ENCODE results near the gene CLCNKB. TPM values are rescaled to one million over a fixed set of nuclear protein-coding genes. Genes with fewer than 3 reads are reported as not detected.
A peak's percentile ranks its signal among the peaks of the same experiment; 100 is the strongest.

The CLCNKB gene
- total RNA-seq, 1 experiment from 2014 or later, result not detected

- BruUV-seq (replicated peaks), result no TSS peak
- H3K27me3 ChIP-seq (ENCODE audit: control insufficient read depth, insufficient read depth, low read length), result no peaks in the 10 kb centered on the region
- POLR2A ChIA-PET, result no interaction called here
- intact Hi-C loops (cut with micrococcal nuclease; ENCODE audit: unreplicated experiment) (no loop called here), in situ Hi-C loops (cut with HindIII; ENCODE audit: low pct_unique_long_range_greater_than_20kb, low sequenced_read_pairs) (no loop called here)
- H3K4me1 ChIP-seq (ENCODE audit: control insufficient read depth, insufficient read depth, low read length), result no peaks in the 10 kb centered on the region
- peak; percentile 26; the same call in 1 of the 2 replicates for ATAC-seq
- no peaks in the 10 kb centered on the region for H3K36me3 ChIP-seq (ENCODE audit: control insufficient read depth, insufficient read depth, low read length)
- no peaks in the 10 kb centered on the region for H3K9me3 ChIP-seq (ENCODE audit: control insufficient read depth, insufficient read depth, low read depth, low read length)
- TF ChIP-seq SIN3A (IDR thresholded peaks at IDR 0.05; ENCODE audit: borderline replicate concordance, insufficient read depth, low read depth, low read length), result no peak
- no peak for TF ChIP-seq TCF7L2 (IDR thresholded peaks at IDR 0.05; ENCODE audit: low read depth, low read length)
- TF ChIP-seq REST (IDR thresholded peaks at IDR 0.05; ENCODE audit: insufficient read depth in 1 of 2, low read depth in 2 of 2, low read length in 1 of 2), result no peak
- no peak for TF ChIP-seq POLR2AphosphoS5 (IDR thresholded peaks at IDR 0.05; ENCODE audit: low read depth, low read length)
- no peak for TF ChIP-seq CTCF (IDR thresholded peaks at IDR 0.05)
- DNase-seq (ENCODE audit: low read depth, low spot score), result no peak
- CTCF ChIA-PET, result interaction anchor here (0.6 to 0.7 kb wide), 2 partner anchors 10 to 38 kb away, joined by 3 to 4 read pairs; no protein-coding TSS in a partner anchor
- H3K4me3 ChIP-seq (ENCODE audit: low read depth in 2 of 2, low read length in 2 of 2), result no peak overlapping the region
- H3K27ac ChIP-seq (ENCODE audit: low read length), result no peak overlapping the region
Measured at GRCh38 chr1:16006552-16007485, 36.8 kb upstream of the CLCNKB start.

GRCh38 chr1:16007671-16008341, 35.8 kb upstream of the CLCNKB start:
- Histone ChIP-seq H3K36me3 (ENCODE audit: control insufficient read depth, insufficient read depth, low read length) (no peaks in the 10 kb centered on the region), H3K4me3 (ENCODE audit: low read depth in 2 of 2, low read length in 2 of 2) (no peak overlapping the region), H3K4me1 (ENCODE audit: control insufficient read depth, insufficient read depth, low read length) (no peaks in the 10 kb centered on the region; the same call in 1 of the 2 replicates), H3K27ac (ENCODE audit: low read length) (no peak overlapping the region), H3K9me3 (ENCODE audit: control insufficient read depth, insufficient read depth, low read depth, low read length) (no peaks in the 10 kb centered on the region), H3K27me3 (ENCODE audit: control insufficient read depth, insufficient read depth, low read length) (no peaks in the 10 kb centered on the region)
- intact Hi-C loops (cut with micrococcal nuclease; ENCODE audit: unreplicated experiment), result loop anchor here (2.0 kb wide), 1 partner anchor 49 kb away; no protein-coding TSS in a partner anchor
- BruUV-seq (replicated peaks), result no TSS peak
- in situ Hi-C loops (cut with HindIII; ENCODE audit: low pct_unique_long_range_greater_than_20kb, low sequenced_read_pairs), result no loop called here
- no peak for DNase-seq (ENCODE audit: low read depth, low spot score)
- no peak for ATAC-seq
- ChIA-PET CTCF (interaction anchor here (0.6 to 0.7 kb wide), 2 partner anchors 37 to 147 kb away, joined by 3 to 4 read pairs; no protein-coding TSS in a partner anchor), POLR2A (no interaction called here)
- TF ChIP-seq REST (IDR thresholded peaks at IDR 0.05; ENCODE audit: insufficient read depth in 1 of 2, low read depth in 2 of 2, low read length in 1 of 2), result no peak
- TF ChIP-seq TCF7L2 (IDR thresholded peaks at IDR 0.05; ENCODE audit: low read depth, low read length), result no peak
- no peak for TF ChIP-seq CTCF (IDR thresholded peaks at IDR 0.05)
- no peak for TF ChIP-seq POLR2AphosphoS5 (IDR thresholded peaks at IDR 0.05; ENCODE audit: low read depth, low read length)
